Stimulated activated CD4-positive, alpha-beta T cell treated with anti-CD3 and anti-CD28 coated beads, Interleukin-12 subunit alpha, Interleukin-12 subunit beta, amount 100 ng/mL, for 48 hours (primary cell): ENCODE measurements around the gene SGMS1.
"Not testable (repeated sequence)": the region's sequence is repeated elsewhere in the genome, so short reads cannot be mapped to it uniquely, and the experiment has no call there.

Source experiments
- DNase-seq, 3 donors: peaks; one replicate each; pipeline ENCODE4 v3.0.0-alpha.2; 2020; ENCODE audit warnings: low read depth in 2 of 3, low spot score in 1 of 3

SGMS1 gene

GRCh38 chr10:50381642-50382041, 242.1 kb downstream of the SGMS1 start:
- DNase-seq, result no peak

DNA sequence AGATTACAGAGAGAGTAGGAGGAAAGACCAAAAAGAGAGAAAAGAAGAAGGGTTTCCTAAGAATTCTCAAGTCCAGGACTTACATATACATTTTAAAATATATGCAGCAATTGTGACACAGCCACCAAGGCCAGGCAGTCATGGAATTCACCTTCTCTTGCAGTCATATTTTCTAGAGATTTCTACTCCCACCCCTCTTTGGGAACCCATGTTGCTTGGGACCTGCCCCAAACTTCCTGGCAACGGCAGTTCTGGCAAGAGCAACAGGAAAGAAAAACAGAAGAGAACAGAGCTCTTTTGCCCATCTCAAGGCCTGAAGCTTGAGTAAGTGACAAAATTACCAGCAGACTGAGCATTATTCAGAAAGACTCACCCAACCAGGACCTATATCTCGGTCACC, 244.1 kb downstream of the SGMS1 start:
- DNase-seq, result no peak

DNA sequence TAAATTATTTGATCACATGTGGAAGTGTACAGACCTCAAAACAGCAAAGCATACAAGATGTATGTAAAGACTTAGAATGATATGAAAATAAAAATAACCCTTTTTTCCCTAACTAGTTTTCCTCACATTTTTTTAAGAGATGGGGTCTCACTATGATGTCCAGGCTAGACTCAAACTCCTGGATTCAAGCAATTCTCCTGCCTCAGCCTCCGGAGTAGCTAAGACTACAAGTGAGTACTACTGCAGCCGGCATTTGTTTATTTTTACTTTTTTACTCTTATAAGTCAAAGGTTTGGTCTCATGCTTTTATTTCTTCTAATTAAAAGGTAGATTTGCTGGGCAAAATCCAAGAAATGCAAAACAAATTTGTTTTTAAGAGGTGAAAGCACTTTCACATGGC, 248.0 kb downstream of the SGMS1 start:
- DNase-seq, result no peak

DNA sequence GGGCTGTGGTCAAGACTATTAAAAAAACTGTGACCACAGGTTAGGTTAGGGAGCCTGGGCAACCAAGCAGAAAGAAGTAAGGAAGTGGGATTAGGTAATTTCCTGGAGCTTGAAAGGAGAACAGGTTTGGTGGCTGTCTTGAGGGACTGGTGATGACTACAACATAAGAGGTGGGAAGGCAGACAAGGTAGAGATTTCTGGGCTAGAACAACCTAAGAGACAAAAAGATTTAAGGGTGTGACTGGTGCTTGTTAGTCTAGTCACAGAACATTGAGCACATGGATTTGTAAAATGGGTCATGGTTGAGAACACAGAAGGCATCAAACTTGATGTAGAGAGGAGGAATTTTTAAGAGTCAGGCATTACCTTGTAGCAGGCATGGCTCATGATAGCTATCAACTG, 248.7 kb downstream of the SGMS1 start:
- no peak for DNase-seq

DNA sequence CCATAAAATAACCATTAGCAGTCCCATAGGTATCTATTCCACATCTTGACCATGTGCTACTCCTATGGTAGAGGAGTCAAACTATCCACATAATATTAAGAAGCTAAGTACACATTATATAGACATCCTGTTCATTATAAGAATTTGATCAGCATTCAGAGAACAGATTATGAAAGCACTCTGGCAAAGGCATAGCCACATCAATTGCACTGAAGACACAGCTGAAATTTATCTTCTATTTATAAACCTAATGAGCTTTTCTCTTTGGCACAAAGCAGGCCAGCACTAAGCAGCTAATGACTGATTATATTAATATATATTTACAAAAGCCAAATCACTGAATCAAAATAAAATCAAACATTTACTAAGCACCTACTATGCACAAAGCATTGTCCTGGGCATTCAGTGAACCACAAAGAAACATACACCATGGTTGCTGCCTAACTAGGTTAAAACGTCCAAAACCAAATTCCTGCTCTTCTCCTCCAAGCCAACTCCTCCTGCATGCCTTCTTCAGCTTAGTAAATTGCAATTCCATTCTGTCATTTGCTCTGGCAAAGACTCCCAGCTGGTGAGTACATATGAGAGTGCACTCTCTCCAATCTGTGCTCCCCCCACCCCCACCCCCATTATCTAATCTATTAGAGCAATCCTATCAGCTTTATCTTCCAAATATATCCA, 249.8 kb downstream of the SGMS1 start:
- DNase-seq, result no peak

- DNase-seq, result no peak
Measured at GRCh38 chr10:50369931-50370330, 253.8 kb downstream of the SGMS1 start.

DNA sequence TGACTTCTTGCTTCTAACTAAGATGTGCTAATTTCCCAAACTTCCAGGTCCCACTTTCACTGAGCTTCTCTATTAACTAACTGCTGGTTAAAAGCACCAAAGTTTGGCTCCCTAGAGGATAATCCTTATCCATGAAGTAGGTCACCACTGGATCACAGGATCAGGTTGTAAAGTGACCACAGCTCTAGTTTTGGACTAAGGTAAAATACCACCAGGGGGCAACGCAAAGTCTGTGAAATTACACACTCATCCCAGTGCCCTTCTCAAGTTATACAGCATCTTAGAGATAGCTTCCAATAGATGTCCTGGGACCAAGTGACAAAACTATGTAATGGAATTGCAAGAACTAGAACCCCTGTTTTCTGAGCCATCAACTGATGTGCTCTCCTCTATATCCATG, 256.0 kb downstream of the SGMS1 start:
- DNase-seq, result peak in 1 of 3 donors; percentile 10

GRCh38 chr10:50366421-50366820, 257.3 kb downstream of the SGMS1 start:
- DNase-seq, result not testable (repeated sequence)

DNA sequence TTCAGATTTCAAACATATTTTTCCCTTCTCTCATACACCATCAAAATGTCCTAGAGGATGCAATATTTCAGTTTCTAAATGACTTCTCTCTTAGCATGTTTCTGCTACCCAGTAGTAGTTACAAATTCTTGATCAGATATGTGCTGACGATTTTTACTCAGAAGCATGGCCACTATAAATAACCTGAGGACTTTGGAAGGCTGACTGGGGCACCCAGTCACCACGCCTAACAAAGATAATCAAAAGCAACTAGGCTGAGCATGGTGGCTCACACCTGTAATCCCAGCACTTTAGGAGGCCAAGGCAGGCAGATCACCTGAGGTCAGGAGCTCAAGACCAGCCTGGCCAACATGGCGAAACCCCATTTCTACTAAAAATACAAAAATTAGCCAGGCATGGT, 259.0 kb downstream of the SGMS1 start:
- DNase-seq, result not testable (repeated sequence)

DNA sequence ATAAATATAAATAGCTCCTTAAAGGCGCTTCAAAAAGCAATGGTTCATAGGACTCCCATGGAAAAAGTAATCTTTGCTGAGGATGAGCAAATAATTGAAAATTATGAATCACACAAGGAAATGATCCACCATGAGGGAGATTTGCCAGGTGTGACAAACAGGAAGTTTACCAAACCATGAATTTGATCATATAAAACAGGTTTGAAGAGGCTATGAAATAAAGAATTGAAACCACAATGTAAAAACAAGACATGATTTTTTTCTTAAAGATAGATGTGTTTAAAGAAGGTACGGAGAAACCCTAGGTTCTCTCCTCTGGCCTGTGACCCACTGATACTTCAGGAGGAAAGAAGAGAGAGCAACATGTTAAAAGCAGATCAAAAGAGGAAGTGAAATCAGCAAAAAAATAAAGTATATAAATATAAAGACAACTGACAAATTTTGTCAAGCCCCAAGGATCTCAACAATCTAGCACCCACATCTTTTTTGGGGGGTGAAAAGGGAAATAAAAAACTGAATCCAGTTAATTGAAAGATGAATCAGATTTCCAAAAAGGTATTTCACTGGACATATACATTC, 261.1 kb downstream of the SGMS1 start:
- no peak for DNase-seq

GRCh38 chr10:50361946-50362345, 261.8 kb downstream of the SGMS1 start:
- DNase-seq, result no peak

- no peak for DNase-seq
Measured at GRCh38 chr10:50360077-50360850, 263.5 kb downstream of the SGMS1 start.

- DNase-seq, result no peak
Measured at GRCh38 chr10:50358925-50359687, 264.6 kb downstream of the SGMS1 start.

DNA sequence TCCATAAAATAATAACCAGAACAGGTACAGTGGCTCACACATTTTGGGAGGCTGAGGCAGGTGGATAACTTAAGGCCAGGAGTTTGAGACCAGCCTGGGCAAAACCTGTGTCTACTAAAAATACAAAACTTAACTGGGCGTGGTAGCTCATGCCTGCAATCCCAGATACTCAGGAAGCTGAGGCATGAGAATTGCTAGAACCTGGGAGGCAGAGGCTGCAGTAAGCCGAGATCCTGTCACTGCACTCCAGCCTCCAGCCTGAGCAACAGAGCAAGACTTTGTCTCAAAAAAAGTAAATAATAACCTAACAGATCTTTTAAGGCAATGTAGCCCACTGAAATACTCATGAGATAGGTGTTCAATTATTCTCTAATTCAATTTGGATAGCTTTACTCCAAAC, 265.3 kb downstream of the SGMS1 start:
- no peak for DNase-seq

DNA sequence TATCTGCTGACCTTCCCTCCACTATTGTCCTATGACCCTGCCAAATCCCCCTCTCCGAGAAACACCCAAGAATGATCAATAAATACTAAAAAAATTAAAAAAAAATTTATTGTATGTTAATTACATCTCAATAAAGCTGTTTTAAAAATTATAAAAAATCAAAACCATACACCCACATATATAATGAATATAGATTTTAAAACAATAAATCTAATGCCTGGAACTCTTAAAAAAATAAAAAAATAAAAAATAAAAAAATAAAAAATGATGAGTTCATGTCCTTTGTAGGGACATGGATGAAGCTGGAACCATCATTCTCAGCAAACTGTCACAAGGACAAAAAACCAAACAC, 267.3 kb downstream of the SGMS1 start:
- not testable (repeated sequence) for DNase-seq

- DNase-seq, result not testable (repeated sequence)
Measured at GRCh38 chr10:50355693-50356480, 267.9 kb downstream of the SGMS1 start.

GRCh38 chr10:50351483-50352146, 272.1 kb downstream of the SGMS1 start:
- DNase-seq, result no peak

GRCh38 chr10:50350366-50350765, 273.4 kb downstream of the SGMS1 start:
- no peak for DNase-seq

DNA sequence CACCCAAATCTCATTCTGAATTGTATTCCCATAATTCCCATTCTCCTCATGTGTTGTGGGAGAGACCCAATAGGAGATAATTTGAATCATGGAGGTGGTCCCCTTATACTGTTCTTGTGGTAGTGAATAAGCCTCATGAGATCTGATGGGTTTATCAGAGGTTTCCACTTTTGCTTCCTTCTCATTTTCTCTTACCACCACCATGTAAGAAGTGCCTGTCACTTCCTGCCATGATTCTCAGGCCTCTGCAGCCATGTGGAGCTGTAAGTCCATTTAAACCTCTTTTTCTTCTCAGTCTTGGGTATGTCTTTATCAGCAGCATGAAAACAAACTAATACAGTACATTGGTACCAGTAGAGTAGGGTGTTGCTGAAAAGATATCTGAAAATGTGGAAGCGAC, 274.2 kb downstream of the SGMS1 start:
- DNase-seq, result no peak

DNA sequence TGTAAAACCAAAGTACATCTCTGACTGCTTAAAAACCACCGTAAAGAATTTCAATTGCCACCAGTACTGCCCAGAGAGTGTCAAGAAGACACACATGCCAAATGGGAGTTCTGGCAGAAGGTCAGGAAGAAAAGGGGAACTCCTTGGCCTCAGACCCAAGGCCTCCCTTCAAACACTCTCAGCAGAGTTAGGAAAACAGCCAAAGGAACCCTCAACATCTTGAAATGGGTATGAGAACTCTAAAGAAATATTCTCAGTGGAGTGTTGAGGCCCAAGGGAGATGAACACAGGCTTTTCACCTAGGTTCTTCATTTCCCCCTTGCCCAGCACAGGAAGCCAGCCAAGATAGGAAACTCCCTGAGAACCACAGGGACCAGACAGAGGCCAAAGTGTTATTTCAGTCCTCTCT, 276.4 kb downstream of the SGMS1 start:
- DNase-seq, result no peak
